ENCODE measurements around the gene BRD4. TPM values are rescaled to one million over a fixed set of nuclear protein-coding genes. Genes with fewer than 3 reads are reported as not detected.
A peak's percentile ranks its signal among the peaks of the same experiment; 100 is the strongest.

BRD4 gene
- polyA plus RNA-seq, 3 donors from 2014 or later: 4.3 to 16.7 (median 7.0) TPM

- Mint-ChIP-seq H3K4me3 (peak overlapping the region in 2 of 5 donors; percentile 6 to 25), H3K27me3 (ENCODE audit: low read depth in 3 of 3) (peaks cover 0 to 5% (median 2%) of the 10 kb centered on the region in 3 donors), H3K4me1 (peaks cover 86 to 92% of the 10 kb centered on the region in 2 donors), H3K36me3 (peaks cover 0 to 5% (median 3%) of the 10 kb centered on the region in 3 donors), H3K27ac (peak overlapping the region; percentile 34 to 72 (median 46)), H3K9me3 (no peaks in the 10 kb centered on the region)
- DNase-seq: no peak
These were observed 55.6 kb downstream of the BRD4 start for GRCh38 chr19:15276620-15277215.

GRCh38 chr19:15274477-15274876, 57.9 kb downstream of the BRD4 start:
- Mint-ChIP-seq H3K9me3 (no peaks in the 10 kb centered on the region), H3K4me1 (peaks cover 83 to 92% of the 10 kb centered on the region in 2 donors), H3K36me3 (peaks cover 3 to 15% (median 3%) of the 10 kb centered on the region in 3 donors), H3K27me3 (ENCODE audit: low read depth in 3 of 3) (peaks cover 0 to 5% (median 2%) of the 10 kb centered on the region in 3 donors), H3K27ac (peak overlapping the region in 5 of 6 donors; percentile 1 to 76 (median 30)), H3K4me3 (peak overlapping the region in 1 of 5 donors; percentile 18)
- no peak for DNase-seq

- peaks cover 57 to 79% of the 10 kb centered on the region in 2 donors for H3K4me1 Mint-ChIP-seq
- H3K27me3 Mint-ChIP-seq (ENCODE audit: low read depth in 3 of 3): peaks cover 2 to 4% (median 3%) of the 10 kb centered on the region in 3 donors
- no peak overlapping the region for H3K4me3 Mint-ChIP-seq
- DNase-seq: no peak
- no peaks in the 10 kb centered on the region for H3K9me3 Mint-ChIP-seq
- peaks cover 3 to 18% (median 11%) of the 10 kb centered on the region in 3 donors for H3K36me3 Mint-ChIP-seq
- peak overlapping the region in 3 of 6 donors; percentile 31 to 68 (median 52) for H3K27ac Mint-ChIP-seq
These were observed 62.5 kb downstream of the BRD4 start for GRCh38 chr19:15269806-15270205.

GRCh38 chr19:15268928-15269253, 63.4 kb downstream of the BRD4 start:
- Mint-ChIP-seq H3K9me3 (no peaks in the 10 kb centered on the region), H3K4me1 (peaks cover 49 to 72% of the 10 kb centered on the region in 2 donors), H3K36me3 (peaks cover 3 to 26% (median 11%) of the 10 kb centered on the region in 3 donors), H3K27me3 (ENCODE audit: low read depth in 3 of 3) (peaks cover 2 to 6% (median 4%) of the 10 kb centered on the region in 3 donors), H3K27ac (peak overlapping the region in 4 of 6 donors; percentile 35 to 71 (median 52)), H3K4me3 (no peak overlapping the region)
- no peak for DNase-seq

GRCh38 chr19:15268192-15268927, 64.0 kb downstream of the BRD4 start:
- DNase-seq: no peak
- Mint-ChIP-seq H3K27ac (peak overlapping the region in 5 of 6 donors; percentile 35 to 73 (median 69)), H3K27me3 (ENCODE audit: low read depth in 3 of 3) (peaks cover 2 to 6% (median 4%) of the 10 kb centered on the region in 3 donors), H3K36me3 (peaks cover 3 to 32% (median 11%) of the 10 kb centered on the region in 3 donors), H3K4me3 (no peak overlapping the region), H3K9me3 (no peaks in the 10 kb centered on the region), H3K4me1 (peaks cover 43 to 67% of the 10 kb centered on the region in 2 donors)

GRCh38 chr19:15266683-15267082, 65.7 kb downstream of the BRD4 start:
- H3K27me3 Mint-ChIP-seq (ENCODE audit: low read depth in 3 of 3): peaks cover 2 to 3% (median 2%) of the 10 kb centered on the region in 3 donors
- peaks cover 3 to 34% (median 8%) of the 10 kb centered on the region in 3 donors for H3K36me3 Mint-ChIP-seq
- H3K4me1 Mint-ChIP-seq: peaks cover 33 to 53% of the 10 kb centered on the region in 2 donors
- H3K9me3 Mint-ChIP-seq: no peaks in the 10 kb centered on the region
- H3K27ac Mint-ChIP-seq: peak overlapping the region in 2 of 6 donors; percentile 22 to 26
- no peak for DNase-seq
- H3K4me3 Mint-ChIP-seq: no peak overlapping the region

- H3K36me3 Mint-ChIP-seq: peaks cover 3 to 28% (median 8%) of the 10 kb centered on the region in 3 donors
- H3K27ac Mint-ChIP-seq: peak overlapping the region in 1 of 6 donors; percentile 7
- peaks cover 25 to 45% of the 10 kb centered on the region in 2 donors for H3K4me1 Mint-ChIP-seq
- peaks cover 2 to 3% (median 2%) of the 10 kb centered on the region in 3 donors for H3K27me3 Mint-ChIP-seq (ENCODE audit: low read depth in 3 of 3)
- no peak for DNase-seq
- H3K4me3 Mint-ChIP-seq: no peak overlapping the region
- H3K9me3 Mint-ChIP-seq: no peaks in the 10 kb centered on the region
These were observed 66.5 kb downstream of the BRD4 start for GRCh38 chr19:15265850-15266248.

GRCh38 chr19:15265214-15265849, 67.0 kb downstream of the BRD4 start:
- no peak for DNase-seq
- Mint-ChIP-seq H3K4me3 (no peak overlapping the region), H3K9me3 (no peaks in the 10 kb centered on the region), H3K27ac (peak overlapping the region in 2 of 6 donors; percentile 7 to 28), H3K36me3 (peaks cover 1 to 32% (median 8%) of the 10 kb centered on the region in 3 donors), H3K4me1 (peaks cover 20 to 40% of the 10 kb centered on the region in 2 donors), H3K27me3 (ENCODE audit: low read depth in 3 of 3) (peaks cover 2 to 3% (median 2%) of the 10 kb centered on the region in 3 donors)

- Mint-ChIP-seq H3K27ac (no peak overlapping the region), H3K4me3 (no peak overlapping the region), H3K4me1 (peaks cover 19 to 35% of the 10 kb centered on the region in 2 donors), H3K27me3 (ENCODE audit: low read depth in 3 of 3) (peaks cover 2 to 3% (median 2%) of the 10 kb centered on the region in 3 donors), H3K36me3 (peaks cover 0 to 32% (median 8%) of the 10 kb centered on the region in 3 donors), H3K9me3 (no peaks in the 10 kb centered on the region)
- DNase-seq: no peak
These were observed 67.5 kb downstream of the BRD4 start for GRCh38 chr19:15264933-15265206.

GRCh38 chr19:15264061-15264932, 68.0 kb downstream of the BRD4 start:
- H3K4me1 Mint-ChIP-seq: peaks cover 13 to 29% of the 10 kb centered on the region in 2 donors
- H3K9me3 Mint-ChIP-seq: no peaks in the 10 kb centered on the region
- peaks cover 2 to 3% (median 2%) of the 10 kb centered on the region in 3 donors for H3K27me3 Mint-ChIP-seq (ENCODE audit: low read depth in 3 of 3)
- H3K4me3 Mint-ChIP-seq: no peak overlapping the region
- H3K27ac Mint-ChIP-seq: peak overlapping the region in 1 of 6 donors; percentile 65
- peak; percentile 49 to 64 (median 54) for DNase-seq
- peaks cover 3 to 32% (median 8%) of the 10 kb centered on the region in 3 donors for H3K36me3 Mint-ChIP-seq

GRCh38 chr19:15263361-15263985, 68.9 kb downstream of the BRD4 start:
- Mint-ChIP-seq H3K4me3 (no peak overlapping the region), H3K9me3 (no peaks in the 10 kb centered on the region), H3K27me3 (ENCODE audit: low read depth in 3 of 3) (peaks cover 0 to 4% (median 0%) of the 10 kb centered on the region in 3 donors), H3K27ac (no peak overlapping the region), H3K4me1 (peaks cover 11 to 21% of the 10 kb centered on the region in 2 donors), H3K36me3 (peaks cover 3 to 34% (median 4%) of the 10 kb centered on the region in 3 donors)
- no peak for DNase-seq

GRCh38 chr19:15262011-15262410, 70.3 kb downstream of the BRD4 start:
- no peak overlapping the region for H3K4me3 Mint-ChIP-seq

More at GRCh38 chr19:15262011-15262410, 70.3 kb downstream of the BRD4 start:
- no peaks in the 10 kb centered on the region for H3K9me3 Mint-ChIP-seq
- H3K27ac Mint-ChIP-seq: no peak overlapping the region
- H3K27me3 Mint-ChIP-seq (ENCODE audit: low read depth in 3 of 3): peaks cover 0 to 5% (median 1%) of the 10 kb centered on the region in 3 donors
- DNase-seq: no peak
- peaks cover 0 to 6% of the 10 kb centered on the region in 2 donors for H3K4me1 Mint-ChIP-seq
- H3K36me3 Mint-ChIP-seq: peaks cover 0 to 36% (median 3%) of the 10 kb centered on the region in 3 donors
